IMR-90 (cell line): Measurements from ENCODE around the gene ECM1. TPM values are rescaled to one million over a fixed set of nuclear protein-coding genes. Genes with fewer than 3 reads are reported as not detected.

Experiments
- ATAC-seq: fragments of 200-7000 bp; cut with Tn5 transposase; 2 replicates; pipeline ENCODE4 v1.9.1; 2020; ENCODE audit warnings: low read depth, mild to moderate bottlenecking, moderate library complexity
- BruUV-seq: library from RNA; stranded (reverse); fragments of 400-500 nt; replicated peaks from 2 replicates; lab custom pipeline; 2021; lab: Mats Ljungman, UMichigan
- CTCF ChIA-PET: fragments of 300-600 bp; formaldehyde crosslinking; extraction: SDS; loops from one replicate; lab custom pipeline; 2021; ENCODE audit warnings: antibody characterized with exemption; lab: Yijun Ruan, JAX
- POLR2A ChIA-PET: fragments of 300-600 bp; sonication (Branson Sonifier 250); formaldehyde crosslinking; loops from one replicate; lab custom pipeline; 2022; ENCODE audit warnings: antibody characterized with exemption; ENCODE audit not compliant: unreplicated experiment; lab: Charles Lee
- DNase-seq: peaks from one replicate; pipeline ENCODE4 v3.0.0; 2013
- H2AFZ ChIP-seq: replicated peaks from 2 replicates; pipeline ENCODE3; 2013; ENCODE audit warnings: low read length, mild to moderate bottlenecking; ENCODE audit not compliant: poor library complexity
- H2AK5ac ChIP-seq: 2 replicates; pipeline ENCODE4 v1.6.1; 2013; ENCODE audit warnings: low read depth, low read length, inconsistent platforms
- H2AK9ac ChIP-seq: replicated peaks from 2 replicates; pipeline ENCODE3; 2013; ENCODE audit warnings: mild to moderate bottlenecking, low read depth, low read length, moderate library complexity; ENCODE audit not compliant: poor library complexity
- H2BK120ac ChIP-seq: 2 replicates; pipeline ENCODE4 v1.6.1; 2013; ENCODE audit warnings: low read depth, low read length, inconsistent platforms
- H2BK15ac ChIP-seq: 3 replicates; pipeline ENCODE4 v1.6.1; 2013; ENCODE audit warnings: low read depth, low read length, inconsistent platforms
- H2BK20ac ChIP-seq: 2 replicates; pipeline ENCODE4 v1.6.1; 2013; ENCODE audit warnings: low read depth, mild to moderate bottlenecking, inconsistent platforms, low read length, moderate library complexity
- H2BK5ac ChIP-seq: 2 replicates; pipeline ENCODE4 v1.6.1; 2013; ENCODE audit warnings: mild to moderate bottlenecking, low read depth, low read length, inconsistent platforms; ENCODE audit not compliant: poor library complexity, severe bottlenecking
- H3K14ac ChIP-seq: replicated peaks from 2 replicates; pipeline ENCODE4 v1.6.1; 2013; ENCODE audit warnings: low read depth, low read length, inconsistent platforms
- H3K18ac ChIP-seq: 2 replicates; pipeline ENCODE4 v1.6.1; 2013; ENCODE audit warnings: low read depth, low read length, control low read depth
- H3K23ac ChIP-seq: 2 replicates; pipeline ENCODE4 v1.6.1; 2013; ENCODE audit warnings: low read depth, low read length, inconsistent platforms
- H3K27ac ChIP-seq: 2 replicates; pipeline ENCODE4 v1.5.1; 2013; ENCODE audit warnings: mild to moderate bottlenecking, control low read depth, low read length; ENCODE audit not compliant: insufficient read depth
- H3K27me3 ChIP-seq: 2 replicates; pipeline ENCODE4 v1.6.1; 2013; ENCODE audit warnings: low read length; ENCODE audit not compliant: control insufficient read depth, insufficient read depth
- H3K36me3 ChIP-seq: 2 replicates; pipeline ENCODE4 v1.6.1; 2013; ENCODE audit warnings: low read length, mixed read lengths; ENCODE audit not compliant: control insufficient read depth, insufficient read depth
- H3K4ac ChIP-seq: 2 replicates; pipeline ENCODE4 v1.6.1; 2013; ENCODE audit warnings: low read depth, low read length, inconsistent platforms
- H3K4me1 ChIP-seq: 2 replicates; pipeline ENCODE4 v1.6.1; 2013; ENCODE audit warnings: low read length, mixed read lengths; ENCODE audit not compliant: control insufficient read depth, insufficient read depth
- H3K4me2 ChIP-seq: 2 replicates; pipeline ENCODE4 v1.6.1; 2013; ENCODE audit warnings: low read depth, mild to moderate bottlenecking, control low read depth, low read length, moderate library complexity
- H3K4me3 ChIP-seq: 2 replicates; pipeline ENCODE4 v1.5.1; 2013; ENCODE audit warnings: low read depth, mild to moderate bottlenecking, control low read depth, low read length, moderate library complexity; ENCODE audit not compliant: insufficient read depth
- H3K56ac ChIP-seq: 2 replicates; pipeline ENCODE4 v1.6.1; 2013; ENCODE audit warnings: low read length, inconsistent platforms; ENCODE audit not compliant: insufficient read depth; ENCODE audit errors: extremely low read depth
- H3K79me1 ChIP-seq, 2 experiments: 2 replicates each; pipeline ENCODE4 v1.6.1; 2013; ENCODE audit warnings: low read length in 2 of 2, inconsistent platforms in 1 of 2, low read depth in 1 of 2
- H3K9ac ChIP-seq: 2 replicates; pipeline ENCODE4 v1.6.1; 2013; ENCODE audit warnings: low read depth, low read length, control low read depth
- H3K9me1 ChIP-seq: 2 replicates; pipeline ENCODE4 v1.6.1; 2013; ENCODE audit warnings: low read length, inconsistent platforms; ENCODE audit not compliant: insufficient read depth
- H3K9me3 ChIP-seq: 2 replicates; pipeline ENCODE4 v1.6.1; 2013; ENCODE audit warnings: low read length; ENCODE audit not compliant: control insufficient read depth, insufficient read depth
- H4K20me1 ChIP-seq: 2 replicates; pipeline ENCODE4 v1.6.1; 2013; ENCODE audit warnings: low read length, inconsistent platforms; ENCODE audit not compliant: insufficient read depth
- H4K5ac ChIP-seq: 2 replicates; pipeline ENCODE4 v1.6.1; 2013; ENCODE audit warnings: mild to moderate bottlenecking, low read depth, low read length, control low read depth
- H4K8ac ChIP-seq, 2 experiments: 2 replicates each; pipeline ENCODE4 v1.6.1; 2013; ENCODE audit warnings: low read depth in 2 of 2, low read length in 2 of 2, control low read depth in 1 of 2, inconsistent platforms in 1 of 2
- H4K91ac ChIP-seq: 2 replicates; pipeline ENCODE4 v1.6.1; 2013; ENCODE audit warnings: low read depth, low read length, inconsistent platforms; ENCODE audit not compliant: insufficient read depth
- BHLHE40 ChIP-seq: fragments of 150-350 bp; IDR thresholded peaks from 2 replicates; pipeline ENCODE4 v1.6.1; 2016; ENCODE audit warnings: mild to moderate bottlenecking, low read depth, low read length
- CEBPB ChIP-seq: IDR thresholded peaks from 2 replicates; pipeline ENCODE4 v1.6.1; 2012; ENCODE audit warnings: low read depth, low read length, improper control_type of control experiment
- CHD1 ChIP-seq: IDR thresholded peaks from 2 replicates; pipeline ENCODE4 v1.6.1; 2012; ENCODE audit warnings: low read depth, low read length, improper control_type of control experiment
- MAFK ChIP-seq: IDR thresholded peaks from 2 replicates; pipeline ENCODE4 v1.6.1; 2012; ENCODE audit warnings: low read depth, low read length, improper control_type of control experiment
- MAZ ChIP-seq: IDR thresholded peaks from 2 replicates; pipeline ENCODE4 v1.6.1; 2012; ENCODE audit warnings: low read depth, mild to moderate bottlenecking, low read length, improper control_type of control experiment, moderate library complexity, borderline replicate concordance
- MXI1 ChIP-seq: IDR thresholded peaks from 2 replicates; pipeline ENCODE4 v1.6.1; 2012; ENCODE audit warnings: low read depth, mild to moderate bottlenecking, low read length, moderate library complexity, borderline replicate concordance
- NFE2L2 ChIP-seq: fragments of 150-350 bp; IDR thresholded peaks from 2 replicates; pipeline ENCODE4 v1.6.1; 2016; ENCODE audit warnings: low read depth, mild to moderate bottlenecking, low read length
- POLR2A ChIP-seq: IDR thresholded peaks from 2 replicates; pipeline ENCODE4 v1.6.1; 2012; ENCODE audit warnings: mild to moderate bottlenecking, low read depth, low read length
- RAD21 ChIP-seq: IDR thresholded peaks from 2 replicates; pipeline ENCODE4 v1.6.1; 2012; ENCODE audit warnings: low read length, improper control_type of control experiment
- RFX5 ChIP-seq: IDR thresholded peaks from 2 replicates; pipeline ENCODE4 v1.8.0; 2012; ENCODE audit warnings: low read depth, mild to moderate bottlenecking, low read length, moderate library complexity
- SMC3 ChIP-seq: fragments of 150-350 bp; IDR thresholded peaks from 2 replicates; pipeline ENCODE4 v1.6.1; 2016; ENCODE audit warnings: low read depth, mild to moderate bottlenecking, antibody characterized with exemption, low read length, moderate library complexity
- USF2 ChIP-seq: fragments of 150-350 bp; IDR thresholded peaks from 2 replicates; pipeline ENCODE4 v1.6.1; 2017; ENCODE audit warnings: mild to moderate bottlenecking, antibody characterized with exemption, low read length, low read depth
- WGBS, 2 experiments: methylation state at CpG; one replicate each; pipeline versions ENCODE4 v1.1.5 to v1.1.7; 2013; ENCODE audit warnings: missing lambda C conversion rate in 2 of 2; ENCODE audit not compliant: insufficient read length in 1 of 2; ENCODE audit errors: extremely low coverage in 2 of 2; 5-methylcytosine and 5-hydroxymethylcytosine counted together
- dilution Hi-C: fragments of 300-500 bp; cut with HindIII; formaldehyde crosslinking; loops from one replicate; pipeline ENCODE4 v1.14.3; 2018; ENCODE audit warnings: low sequenced_read_pairs; ENCODE audit not compliant: unreplicated experiment
- in situ Hi-C: fragments of 300-500 bp; cut with MboI; formaldehyde crosslinking; loops from 3 replicates; pipeline ENCODE4 v1.14.3; 2019; ENCODE audit warnings: low sequenced_read_pairs, inconsistent platforms, mixed read lengths
- intact Hi-C: fragments of 100-400 bp; cut with micrococcal nuclease; formaldehyde crosslinking; loops from 2 replicates; pipeline ENCODE4 v1.10.0; 2022
- polyA plus RNA-seq, 3 experiments: library from polyadenylated mRNA; depleted of rRNA; stranded (reverse); fragments of >200 nt; gene quantifications; 2 replicates each; pipeline ENCODE4 v1.2.3, GENCODE V29; 2012; ENCODE audit warnings: low replicate concordance in 1 of 3
- total RNA-seq: library from RNA; depleted of rRNA; stranded (reverse); fragments of >200 nt; gene quantifications from 2 replicates; pipeline ENCODE4 v1.2.3, GENCODE V29; 2012
- TF ChIP-seq, protein P1 (sequence below): fragments of 150-350 bp; IDR thresholded peaks from 2 replicates; pipeline ENCODE4 v1.6.1; 2016; ENCODE audit warnings: low read depth, mild to moderate bottlenecking, low read length, moderate library complexity, borderline replicate concordance

The ECM1 gene
- total and polyA plus RNA-seq, 2 of the 4 experiments (the other 2 are of a cell fraction): 20.1 to 230 TPM

- H3K14ac ChIP-seq: no peak overlapping the region; the same call in 1 of the 2 replicates
- no peaks in the 10 kb centered on the region for H3K9me3 ChIP-seq
- H2AFZ ChIP-seq: peak overlapping the region; percentile 11
- peak overlapping the region; percentile 24; the same call in 1 of the 2 replicates for H3K23ac ChIP-seq
- peak; percentile 78 for DNase-seq
- H3K79me1 ChIP-seq: peaks cover 10 to 17% of the 10 kb centered on the region in 2 experiments
- H3K4me1 ChIP-seq: no peaks in the 10 kb centered on the region; the same call in 1 of the 2 replicates
- H2BK20ac ChIP-seq: no peak overlapping the region
- no peak overlapping the region; the same call in 1 of the 2 replicates for H2AK5ac ChIP-seq
- H4K5ac ChIP-seq: no peak overlapping the region
- no peak for TF ChIP-seq MAZ
- no peak for TF ChIP-seq NFE2L2
- no peak for TF ChIP-seq RFX5
- no peak for TF ChIP-seq BHLHE40
- TF ChIP-seq MAFK: no peak
- no peak for TF ChIP-seq CEBPB
- no peak for TF ChIP-seq CHD1
- no peak for TF ChIP-seq USF2
- TF ChIP-seq SMC3: no peak
- TF ChIP-seq POLR2A: no peak
- TF ChIP-seq MXI1: no peak
- TF ChIP-seq, protein P1, sequence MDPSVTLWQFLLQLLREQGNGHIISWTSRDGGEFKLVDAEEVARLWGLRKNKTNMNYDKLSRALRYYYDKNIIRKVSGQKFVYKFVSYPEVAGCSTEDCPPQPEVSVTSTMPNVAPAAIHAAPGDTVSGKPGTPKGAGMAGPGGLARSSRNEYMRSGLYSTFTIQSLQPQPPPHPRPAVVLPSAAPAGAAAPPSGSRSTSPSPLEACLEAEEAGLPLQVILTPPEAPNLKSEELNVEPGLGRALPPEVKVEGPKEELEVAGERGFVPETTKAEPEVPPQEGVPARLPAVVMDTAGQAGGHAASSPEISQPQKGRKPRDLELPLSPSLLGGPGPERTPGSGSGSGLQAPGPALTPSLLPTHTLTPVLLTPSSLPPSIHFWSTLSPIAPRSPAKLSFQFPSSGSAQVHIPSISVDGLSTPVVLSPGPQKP: no peak
- TF ChIP-seq RAD21: no peak
- H3K9ac ChIP-seq: no peak overlapping the region
- H3K56ac ChIP-seq: no peak overlapping the region
- H3K9me1 ChIP-seq: peaks cover 4% of the 10 kb centered on the region
- H3K36me3 ChIP-seq: no peaks in the 10 kb centered on the region
- in situ Hi-C loops: no loop called here
- H3K18ac ChIP-seq: no peak overlapping the region
- H4K8ac ChIP-seq: peak overlapping the region in 1 of 2 experiments; percentile 11; a peak in 1 of 4 replicates
- H2BK5ac ChIP-seq: no peak overlapping the region
- H2BK15ac ChIP-seq: no peak overlapping the region
- H4K91ac ChIP-seq: no peak overlapping the region
- no peak overlapping the region for H3K4me3 ChIP-seq
- H3K27ac ChIP-seq: no peak overlapping the region
- ChIA-PET POLR2A (no interaction called here), CTCF (no interaction called here)
- no TSS peak for BruUV-seq
- intact Hi-C loops: no loop called here
- dilution Hi-C loops: no loop called here
- H4K20me1 ChIP-seq: no peaks in the 10 kb centered on the region
- H3K4ac ChIP-seq: no peak overlapping the region
- no peak overlapping the region for H2AK9ac ChIP-seq
- no peaks in the 10 kb centered on the region for H3K27me3 ChIP-seq
- H3K4me2 ChIP-seq: no peak overlapping the region
- peak; percentile 9; the same call in 1 of the 2 replicates for ATAC-seq
- 80% methylated on average over 1 of the region's 5 CpGs; no CpG with 5 or more reads in 1 of the 2 experiments for WGBS, 2 experiments
- H2BK120ac ChIP-seq: no peak overlapping the region
Observed at GRCh38 chr1:150484431-150484830, 23.5 kb upstream of the ECM1 start.
